ENCODE measurements around the gene POM121C. TPM values are rescaled to one million over a fixed set of nuclear protein-coding genes. Genes with fewer than 3 reads are reported as not detected.
"Not testable (repeated sequence)": the region's sequence is repeated elsewhere in the genome, so short reads cannot be mapped to it uniquely, and the experiment has no call there.

POM121C gene
- 4.9 and 8.8 TPM in 2 replicates for total RNA-seq (2014; rRNA removed; shearing (Covaris generic))

DNA sequence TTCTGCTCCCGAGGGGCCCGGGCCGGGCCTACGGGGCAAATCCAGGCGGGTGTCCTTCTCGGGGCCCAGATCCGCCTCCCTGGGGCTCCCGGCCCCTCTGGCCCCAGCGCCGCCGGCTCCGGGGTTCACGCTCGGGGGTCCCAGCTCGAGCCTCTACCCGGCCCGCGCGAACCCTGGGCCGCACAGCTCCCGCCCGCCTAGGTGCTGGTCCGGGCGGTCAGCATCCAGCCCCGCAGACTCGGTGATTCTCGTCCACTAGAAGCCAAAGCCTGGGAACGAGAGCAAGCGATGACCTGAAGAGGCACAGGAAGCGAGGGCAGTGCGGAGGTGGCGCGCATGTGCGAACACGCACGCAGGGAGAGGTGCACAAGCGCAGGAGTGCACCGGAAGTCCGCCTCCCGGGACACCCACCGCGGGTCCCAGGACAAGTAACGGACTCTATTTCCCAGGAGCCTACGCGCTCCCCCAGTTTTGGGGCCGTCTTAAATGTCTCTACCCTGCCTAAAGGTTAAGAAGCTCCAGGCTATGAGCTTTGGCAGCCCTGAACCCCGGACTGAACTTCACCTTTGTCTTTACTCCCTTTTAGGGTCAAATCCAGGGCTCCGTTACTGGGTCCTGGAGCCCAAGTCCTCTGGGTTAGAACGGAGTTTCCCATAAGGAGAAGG, at the start of gene POM121C:
TSS of gene POM121C (minus strand) at position 321 of the 665 bp plus-strand sequence. CDS start 44,803 bp downstream, outside the sequence.
- peak; percentile 97 for DNase-seq (ENCODE audit: low spot score)

DNA sequence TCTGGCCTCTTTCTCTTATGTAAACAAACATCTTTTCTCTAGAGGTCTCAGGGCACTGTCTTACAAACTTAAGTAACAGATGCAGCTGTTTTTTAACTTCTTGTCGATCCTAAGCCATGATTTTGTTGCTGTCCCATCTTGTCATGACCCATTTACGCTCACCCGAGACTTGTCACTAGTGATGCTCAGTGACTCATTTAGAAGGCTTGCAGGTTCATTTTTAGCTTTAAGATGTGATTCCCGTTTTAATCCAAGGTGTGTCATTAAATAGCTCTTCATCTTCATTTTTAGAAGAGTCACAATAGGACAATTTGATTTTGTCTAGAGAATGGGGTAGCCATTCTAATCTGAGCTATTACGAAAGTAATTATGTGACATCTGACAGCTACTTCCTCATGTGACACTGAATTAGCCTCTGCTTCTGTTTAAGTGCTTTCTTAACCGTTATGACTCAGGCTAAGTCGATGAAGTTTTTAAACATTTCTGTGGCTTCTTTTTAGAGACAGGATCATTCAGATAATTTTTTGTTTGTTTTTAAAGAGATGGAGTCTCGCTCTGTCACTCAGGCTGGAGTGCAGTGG, 48.7 kb upstream of the POM121C start:
- peak; percentile 80 for DNase-seq (ENCODE audit: low spot score)

DNA sequence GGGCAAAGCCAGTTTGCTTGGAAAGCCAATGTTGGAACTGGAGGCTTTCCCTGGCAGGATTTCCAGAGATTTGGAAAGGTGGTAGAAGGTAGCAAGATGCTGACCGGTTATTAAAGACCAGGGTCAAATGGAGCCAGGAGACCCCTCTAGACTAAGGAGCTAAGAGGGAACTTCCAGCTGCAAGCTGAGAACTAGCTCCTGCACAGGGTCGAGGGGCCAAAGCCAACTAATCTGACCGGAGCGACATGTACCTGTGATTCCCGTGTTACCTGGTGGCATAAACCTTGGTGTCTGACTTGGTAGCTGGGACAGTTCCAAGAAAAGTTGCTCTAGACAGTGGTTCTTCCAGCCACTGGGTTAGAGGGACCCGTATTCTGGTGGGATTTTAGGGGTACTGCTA, 47.8 kb upstream of the POM121C start:
- DNase-seq (ENCODE audit: low spot score): no peak

DNA sequence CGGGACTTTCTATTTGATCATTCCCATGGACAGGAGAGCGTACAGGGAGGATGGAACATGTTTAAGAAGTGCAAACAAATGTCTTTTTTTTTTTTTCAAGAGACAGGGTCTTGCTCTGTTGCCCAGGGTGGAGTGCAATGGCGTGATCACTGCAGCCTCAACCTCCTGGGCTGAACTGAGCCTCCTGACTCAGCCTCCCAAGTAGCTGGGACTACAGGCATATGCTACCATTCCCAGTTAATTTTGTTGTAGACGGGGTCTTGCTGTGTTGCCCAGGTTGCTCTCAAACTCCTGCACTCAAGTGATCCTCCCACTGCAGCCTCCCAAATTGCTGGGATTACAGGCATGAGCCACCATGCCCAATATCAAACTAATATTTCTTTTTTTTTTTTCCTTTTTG, 46.5 kb upstream of the POM121C start:
- DNase-seq (ENCODE audit: low spot score): peak; percentile 1

DNA sequence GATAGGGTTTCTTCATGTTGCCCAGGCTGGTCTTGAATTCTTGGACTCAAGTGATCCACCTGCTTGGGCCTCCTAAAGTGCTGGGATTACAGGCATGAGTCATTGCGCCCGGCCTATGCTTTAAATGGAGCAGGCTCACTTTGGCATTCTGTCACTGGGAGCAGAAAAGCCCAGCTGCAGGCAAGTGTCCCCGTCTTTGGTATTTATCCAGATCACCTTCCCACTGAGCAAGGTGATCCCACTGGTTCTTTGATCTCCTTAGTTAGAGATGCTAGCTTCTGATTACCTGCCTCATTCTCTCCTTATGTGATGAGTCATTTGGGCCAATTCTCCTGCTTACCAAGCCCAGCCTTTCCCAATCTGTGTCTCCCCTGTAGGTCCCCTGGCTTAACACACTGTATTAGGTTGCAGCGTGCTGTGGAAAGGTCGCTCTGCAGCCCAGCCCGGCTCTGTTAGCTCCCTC, 45.3 kb upstream of the POM121C start:
- peak; percentile 56 for DNase-seq (ENCODE audit: low spot score)

DNA sequence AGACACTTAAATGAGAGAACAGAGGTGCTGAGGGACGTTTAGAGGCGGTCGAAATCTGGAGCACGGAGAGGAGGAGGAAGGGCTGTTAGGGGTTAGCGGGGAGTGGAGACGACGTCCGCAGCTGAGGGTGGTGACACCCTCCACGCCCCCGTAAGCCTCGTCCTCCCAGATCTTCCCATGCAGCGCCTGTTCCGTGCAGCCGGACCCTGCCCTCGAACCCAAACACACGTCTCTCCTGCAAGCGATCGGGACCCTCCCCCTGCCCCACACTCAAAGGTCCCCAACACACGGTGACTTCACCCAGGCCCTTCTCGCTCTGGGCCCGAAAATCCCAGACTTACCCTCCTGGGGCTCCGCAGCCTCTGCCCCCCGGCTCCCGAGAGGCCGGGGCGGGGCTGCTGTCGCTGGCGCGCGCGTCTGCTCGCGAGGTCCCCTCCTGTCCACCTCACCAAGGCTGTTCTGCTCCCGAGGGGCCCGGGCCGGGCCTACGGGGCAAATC, 41.2 kb upstream of the POM121C start:
- DNase-seq (ENCODE audit: low spot score): not testable (repeated sequence)

DNA sequence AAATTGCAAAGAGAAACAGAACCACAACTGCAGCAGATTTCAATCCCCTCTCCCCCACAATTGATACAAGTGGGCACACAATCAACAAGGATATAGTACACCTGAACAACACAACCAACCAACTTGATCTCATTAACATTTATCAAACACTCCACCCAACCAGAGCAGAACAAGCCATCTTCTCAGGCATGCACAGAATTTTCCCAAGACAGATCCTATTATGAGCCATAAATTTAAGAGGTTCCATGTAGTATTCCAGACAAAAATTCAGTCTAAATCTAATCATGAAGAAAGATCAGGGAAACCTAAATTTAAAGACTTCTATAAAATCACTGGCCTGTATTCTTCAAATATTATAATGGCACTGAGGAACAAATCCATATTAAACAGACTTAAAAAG, 35.6 kb upstream of the POM121C start:
- not testable (repeated sequence) for DNase-seq (ENCODE audit: low spot score)

DNA sequence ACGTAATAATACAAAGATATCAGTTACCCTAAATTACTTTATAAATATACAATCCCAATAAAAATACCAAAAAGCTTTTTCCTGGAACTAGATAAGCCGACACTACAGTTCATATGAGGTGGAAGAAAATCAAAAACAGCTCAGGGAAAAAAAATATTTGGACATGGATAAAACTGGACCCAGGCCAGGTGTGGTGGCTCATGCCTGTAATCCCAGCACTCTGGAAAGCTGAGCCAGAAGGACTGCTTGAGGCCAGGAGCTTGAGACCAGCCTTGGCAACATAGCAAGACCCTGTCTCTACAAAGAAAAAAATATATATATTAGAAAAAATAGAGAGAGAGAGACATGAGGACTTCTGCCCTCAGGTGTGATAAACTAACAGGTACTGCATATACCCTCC, 32.7 kb upstream of the POM121C start:
- DNase-seq (ENCODE audit: low spot score): not testable (repeated sequence)

DNA sequence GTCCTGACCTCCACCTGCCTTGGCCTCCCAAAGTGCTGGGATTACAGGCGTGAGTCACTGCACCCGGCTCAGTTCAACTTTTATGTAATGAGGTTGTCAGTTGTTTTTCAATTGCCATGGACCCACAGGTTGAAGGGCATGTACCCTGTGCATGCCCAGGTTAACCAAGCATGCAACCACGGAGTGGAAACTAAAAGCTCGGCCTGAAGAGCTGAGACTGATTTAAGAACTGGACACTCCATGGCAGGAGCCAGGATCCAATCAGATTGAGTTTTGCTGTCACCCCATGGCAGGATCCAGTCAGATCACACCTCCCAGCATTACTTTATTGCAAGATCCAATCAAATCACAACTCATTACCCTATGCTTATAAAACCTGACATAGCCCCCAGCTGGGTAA, 22.9 kb upstream of the POM121C start:
- DNase-seq (ENCODE audit: low spot score): not testable (repeated sequence)

DNA sequence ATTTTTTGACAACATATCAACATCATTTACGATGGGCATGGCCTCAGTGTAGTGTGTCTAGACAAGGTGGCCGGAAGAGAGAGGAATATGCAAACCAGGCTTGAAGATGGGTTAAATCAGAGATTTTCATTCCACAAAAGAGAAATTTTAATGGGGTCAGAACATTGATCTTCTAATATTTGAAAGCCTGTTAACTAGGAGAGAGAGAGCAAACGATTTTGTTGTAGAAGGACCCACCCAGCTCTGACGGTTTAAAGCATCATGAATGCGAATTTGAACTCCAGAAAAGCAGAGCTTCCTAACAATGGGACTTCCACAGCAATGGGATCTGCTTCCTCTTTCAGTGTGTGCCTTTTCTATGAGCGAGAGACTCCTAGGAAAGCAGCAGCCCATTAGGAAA, 5.9 kb upstream of the POM121C start, which contains the start of gene SPDYE5:
TSS of gene SPDYE5 (plus strand) at position 301 of the 400 bp plus-strand sequence. CDS start 1,728 bp downstream, outside the sequence.
- not testable (repeated sequence) for DNase-seq (ENCODE audit: low spot score)

DNA sequence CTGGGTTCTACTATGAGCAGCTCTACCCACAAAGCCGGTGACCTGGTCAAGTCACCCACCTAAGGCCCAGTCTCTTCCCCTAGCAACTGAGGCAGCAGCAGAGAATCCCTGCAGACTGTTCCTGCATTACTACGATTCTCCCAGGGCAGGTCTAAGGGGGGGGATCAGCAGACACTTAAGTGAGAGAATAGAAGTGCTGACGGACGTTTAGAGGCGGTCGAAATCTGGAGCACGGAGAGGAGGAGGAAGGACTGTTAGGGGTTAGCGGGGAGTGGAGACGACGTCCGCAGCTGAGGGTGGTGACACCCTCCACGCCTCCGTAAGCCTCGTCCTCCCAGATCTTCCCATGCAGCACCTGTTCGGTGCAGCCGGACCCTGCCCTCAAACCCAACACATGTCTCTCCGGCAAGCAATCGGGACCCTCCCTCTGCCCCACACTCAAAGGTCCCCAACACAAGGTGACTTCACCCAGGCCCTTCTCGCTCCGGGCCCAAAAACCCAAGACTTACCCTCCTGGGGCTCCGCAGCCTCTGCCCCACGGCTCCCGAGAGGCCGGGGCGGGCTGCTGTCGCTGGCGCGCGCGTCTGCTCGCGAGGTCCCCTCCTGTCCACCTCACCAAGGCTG, 632 bp downstream of the POM121C start:
- DNase-seq (ENCODE audit: low spot score): not testable (repeated sequence)

DNA sequence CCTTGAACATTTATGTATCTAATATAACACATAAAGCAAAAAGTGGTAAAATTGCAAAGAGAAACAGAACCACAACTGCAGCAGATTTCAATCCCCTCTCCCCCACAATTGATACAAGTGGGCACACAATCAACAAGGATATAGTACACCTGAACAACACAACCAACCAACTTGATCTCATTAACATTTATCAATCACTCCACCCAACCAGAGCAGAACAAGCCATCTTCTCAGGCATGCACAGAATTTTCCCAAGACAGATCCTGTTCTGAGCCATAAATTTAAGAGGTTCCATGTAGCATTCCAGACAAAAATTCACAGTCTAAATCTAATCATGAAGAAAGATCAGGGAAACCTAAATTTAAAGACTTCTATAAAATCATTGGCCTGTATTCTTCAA, 5.8 kb downstream of the POM121C start:
- not testable (repeated sequence) for DNase-seq (ENCODE audit: low spot score)

DNA sequence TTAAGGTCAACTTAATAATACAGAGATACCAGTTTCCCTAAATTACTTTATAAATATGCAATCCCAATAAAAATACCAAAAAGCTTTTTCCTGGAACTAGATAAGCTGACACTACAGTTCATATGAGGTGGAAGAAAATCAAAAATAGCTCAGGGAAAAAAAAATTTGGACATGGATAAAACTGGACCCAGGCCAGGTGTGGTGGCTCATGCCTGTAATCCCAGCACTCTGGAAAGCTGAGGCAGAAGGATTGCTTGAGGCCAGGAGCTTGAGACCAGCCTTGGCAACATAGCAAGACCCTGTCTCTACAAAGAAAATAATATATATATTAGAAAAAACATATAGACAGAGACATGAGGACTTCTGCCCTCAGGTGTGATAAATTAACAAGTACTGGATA, 8.6 kb downstream of the POM121C start:
- DNase-seq (ENCODE audit: low spot score): not testable (repeated sequence)

DNA sequence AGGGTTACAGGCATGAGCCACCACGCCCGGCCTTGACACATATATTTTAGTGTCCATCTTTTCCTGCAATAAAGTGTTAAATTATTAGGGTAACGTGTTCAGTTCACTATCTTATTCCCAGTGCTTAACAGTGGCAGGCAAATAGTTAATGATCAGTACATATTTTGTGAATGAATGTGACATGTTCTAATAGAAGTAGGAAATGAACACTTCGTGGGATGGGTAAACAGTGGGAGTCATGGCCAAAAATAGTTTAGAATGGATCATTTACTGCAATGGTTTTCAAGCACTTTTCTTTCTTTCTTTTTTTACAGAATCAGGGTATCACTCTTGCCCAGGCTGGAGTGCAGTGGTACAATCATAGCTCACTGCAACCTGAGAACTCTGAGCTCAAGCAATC, 15.9 kb downstream of the POM121C start:
- not testable (repeated sequence) for DNase-seq (ENCODE audit: low spot score)

DNA sequence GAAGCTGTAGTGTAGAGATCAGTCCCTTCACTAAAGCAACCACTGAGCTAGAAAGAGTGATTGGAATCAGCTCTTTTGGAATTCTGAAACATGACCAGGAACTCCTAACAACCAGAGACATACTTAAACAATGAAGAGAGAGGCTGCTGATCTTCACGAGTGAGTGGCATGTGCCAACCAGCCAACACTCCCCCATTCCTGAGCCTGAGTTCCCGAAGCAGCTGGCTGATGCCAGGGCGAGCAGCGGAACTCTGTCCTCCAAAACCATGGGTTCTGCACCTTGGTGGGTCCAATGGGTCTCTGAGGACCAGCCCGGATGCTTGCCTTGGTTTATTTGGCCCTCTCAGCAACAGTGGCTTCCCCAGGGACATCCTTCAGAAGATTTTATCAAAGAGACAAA, 25.6 kb downstream of the POM121C start:
- not testable (repeated sequence) for DNase-seq (ENCODE audit: low spot score)

DNA sequence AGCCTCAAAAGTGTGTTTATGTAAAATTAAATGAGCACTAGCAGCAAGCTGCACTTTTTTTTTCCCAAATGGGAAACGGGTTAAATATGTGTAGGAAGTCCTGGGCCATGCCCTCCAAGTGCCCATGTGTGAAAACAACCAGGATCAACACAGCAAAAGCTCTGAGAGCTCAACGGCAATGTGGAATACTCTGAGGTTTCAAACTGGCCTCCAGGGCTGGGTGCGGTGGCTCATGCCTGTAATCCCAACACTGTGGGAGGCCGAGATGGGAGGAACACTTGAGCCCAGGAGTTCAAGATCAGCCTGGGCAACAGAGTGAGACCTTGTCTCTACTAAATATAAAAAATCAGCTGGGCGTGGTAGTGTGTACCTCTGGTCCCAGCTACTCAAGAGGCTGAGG, 28.1 kb downstream of the POM121C start:
- DNase-seq (ENCODE audit: low spot score): not testable (repeated sequence)

DNA sequence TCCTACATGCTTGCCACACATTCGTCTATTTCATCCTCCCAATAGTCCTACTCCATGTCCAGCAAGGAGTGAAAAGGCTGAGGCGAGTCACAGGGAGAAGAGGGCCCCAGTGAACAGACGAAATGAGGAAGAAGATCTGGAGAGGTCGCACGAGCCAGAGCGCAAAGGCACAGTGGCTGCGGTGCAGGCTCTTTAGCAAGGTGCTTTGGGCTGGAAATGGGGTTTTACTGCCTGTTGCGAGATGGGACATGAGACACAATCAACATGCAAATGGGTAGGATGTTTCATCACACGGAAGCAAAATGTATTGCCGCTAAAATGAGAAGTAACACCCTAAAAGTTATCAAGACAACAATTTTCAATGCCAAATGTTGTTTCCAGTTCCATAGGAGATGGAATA, 29.7 kb downstream of the POM121C start:
- not testable (repeated sequence) for DNase-seq (ENCODE audit: low spot score)

DNA sequence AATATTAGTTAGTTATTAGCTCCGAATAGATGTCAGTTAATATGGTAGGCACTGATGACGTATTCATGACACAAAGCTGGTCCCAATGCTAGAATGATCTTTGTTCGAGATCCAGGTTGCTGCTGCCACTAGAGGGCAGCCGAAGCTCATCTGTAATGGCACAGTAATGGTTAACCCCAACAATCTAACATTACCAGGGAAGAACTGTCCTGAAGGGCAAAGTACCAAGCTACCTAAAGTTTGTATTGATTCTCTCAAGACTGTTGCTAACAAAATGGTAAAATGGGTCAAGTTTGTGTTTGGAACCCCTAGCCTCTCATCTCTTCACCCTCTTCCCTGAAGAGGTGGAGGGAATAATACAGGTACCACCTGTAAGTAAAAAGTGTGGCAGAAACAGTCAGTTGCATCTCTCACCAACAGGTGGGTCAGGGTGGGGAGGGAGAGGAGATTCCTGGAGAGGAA, 33.6 kb downstream of the POM121C start:
- not testable (repeated sequence) for DNase-seq (ENCODE audit: low spot score)

DNA sequence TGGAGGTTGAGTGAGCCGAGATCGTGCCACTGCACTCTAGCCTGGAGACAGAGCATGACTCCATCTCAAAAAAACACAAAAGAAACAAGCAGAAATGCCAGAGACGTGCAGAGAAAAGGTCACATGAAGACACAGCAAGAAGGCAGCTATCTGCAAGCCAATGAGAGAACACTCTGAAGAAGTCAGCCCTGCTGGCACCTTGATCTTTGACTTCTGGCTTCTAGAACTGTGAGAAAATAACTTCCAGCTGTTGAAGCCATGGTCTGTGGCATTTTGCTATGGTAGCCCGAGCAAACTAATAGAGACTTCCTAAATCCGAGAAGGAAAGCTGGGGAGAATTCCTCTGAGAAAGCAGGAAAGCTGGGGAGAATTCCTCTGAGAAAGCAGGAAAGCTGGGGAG, 36.2 kb downstream of the POM121C start:
- DNase-seq (ENCODE audit: low spot score): not testable (repeated sequence)

DNA sequence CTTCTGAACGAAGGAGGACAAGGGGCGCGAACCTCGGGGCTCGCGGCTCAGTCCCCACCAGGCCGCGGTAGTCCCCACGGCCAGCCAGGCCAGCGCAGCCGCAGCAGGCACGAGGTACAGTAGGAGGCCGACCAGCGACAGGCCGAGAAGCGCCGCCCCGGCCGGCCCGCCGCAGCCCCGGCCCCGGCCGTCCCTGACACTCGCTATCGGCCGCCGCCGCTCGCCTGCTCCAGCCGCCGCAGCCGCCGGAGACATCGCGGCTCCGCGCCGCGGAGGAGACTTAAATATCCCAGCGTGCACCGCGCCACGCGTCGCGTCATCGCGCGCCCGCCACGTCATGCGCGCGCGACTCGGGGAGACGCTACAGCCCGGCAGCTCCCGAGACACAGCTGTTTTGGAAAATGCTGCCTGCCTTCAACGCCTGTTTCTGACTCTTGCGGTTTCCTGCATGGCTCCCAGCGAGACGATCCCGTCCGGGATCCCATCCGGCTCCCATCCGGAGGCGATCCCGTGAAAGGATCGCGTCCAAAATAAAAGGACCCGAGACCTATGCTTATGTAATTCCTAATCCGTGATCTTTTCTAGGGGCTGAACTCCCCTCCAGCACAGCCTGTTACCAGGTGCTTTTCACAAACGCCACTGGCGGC, 43.5 kb downstream of the POM121C start:
- DNase-seq (ENCODE audit: low spot score): not testable (repeated sequence)

DNA sequence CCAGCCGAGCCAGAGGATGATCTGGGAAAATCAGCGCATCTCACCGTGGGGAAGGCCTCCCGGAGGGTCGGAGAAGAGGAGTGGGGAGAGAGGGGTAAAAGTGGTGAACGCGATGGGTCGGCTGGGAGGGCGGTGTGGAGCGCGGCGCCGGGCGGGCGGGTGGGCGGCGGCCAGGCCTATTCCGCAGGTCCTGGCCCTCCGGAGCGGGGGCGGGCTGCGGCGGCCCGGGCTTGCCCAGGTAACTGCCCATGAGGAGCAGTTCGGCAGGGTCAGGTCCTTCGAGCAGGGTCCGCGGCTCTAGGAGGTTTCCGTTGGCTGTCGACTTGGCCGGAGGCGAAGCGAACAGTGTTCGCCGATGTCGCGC, 44.0 kb downstream of the POM121C start:
- not testable (repeated sequence) for DNase-seq (ENCODE audit: low spot score)

DNA sequence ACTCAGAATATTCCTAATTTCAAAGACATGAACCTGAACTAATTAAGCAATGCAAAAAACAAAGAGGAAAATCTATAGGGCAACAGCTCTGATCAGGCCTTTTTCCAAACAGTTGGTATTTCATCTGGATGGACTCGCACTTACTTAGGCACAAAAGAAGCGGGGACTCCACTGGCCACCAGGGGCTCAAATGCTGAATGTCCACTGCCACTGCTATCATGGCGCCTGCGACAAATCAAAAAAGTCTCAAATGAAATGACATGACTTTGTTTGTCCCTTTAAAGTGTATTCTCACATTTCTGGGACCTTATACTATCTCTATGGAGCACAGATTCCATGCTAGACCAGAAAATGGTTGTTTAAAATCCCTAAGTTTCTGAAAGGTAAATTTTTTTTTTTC, 47.1 kb downstream of the POM121C start:
- not testable (repeated sequence) for DNase-seq (ENCODE audit: low spot score)

Measured in H4 (cell line).